NB4 (cell line): ENCODE measurements around the gene ARL8A.

Source experiments
- CTCF ChIP-seq: IDR thresholded peaks from one replicate; pipeline ENCODE4 v1.5.1; 2012; ENCODE audit warnings: low read depth, low read length
- MAX ChIP-seq: IDR thresholded peaks from 2 replicates; pipeline ENCODE4 v1.6.1; 2011; ENCODE audit warnings: low read depth, low read length
- MYC ChIP-seq: IDR thresholded peaks from 2 replicates; pipeline ENCODE4 v1.6.1; 2011; ENCODE audit warnings: low read depth, low read length
- POLR2A ChIP-seq: IDR thresholded peaks from 2 replicates; pipeline ENCODE4 v1.6.1; 2011; ENCODE audit warnings: mild to moderate bottlenecking; ENCODE audit not compliant: insufficient read length; ENCODE audit errors: extremely low read depth

GRCh38 chr1:202135221-202135721 is 9.3 kb downstream of the ARL8A start:
- TF ChIP-seq CTCF (peak; percentile 79), POLR2A (no peak), MYC (no peak), MAX (0 out of 2 replicates have a peak, but pooled peaks have one; percentile 5)
